GM18508 (cell line): ENCODE measurements around the gene CNNM3.

ENCODE experiments used
- ATAC-seq: cut with Tn5 transposase; IDR thresholded peaks from one replicate; pipeline ENCODE4 v1.9.1; 2021; ENCODE audit warnings: moderate number of reproducible peaks; ENCODE audit not compliant: insufficient read depth, unreplicated experiment

Gene CNNM3

DNA sequence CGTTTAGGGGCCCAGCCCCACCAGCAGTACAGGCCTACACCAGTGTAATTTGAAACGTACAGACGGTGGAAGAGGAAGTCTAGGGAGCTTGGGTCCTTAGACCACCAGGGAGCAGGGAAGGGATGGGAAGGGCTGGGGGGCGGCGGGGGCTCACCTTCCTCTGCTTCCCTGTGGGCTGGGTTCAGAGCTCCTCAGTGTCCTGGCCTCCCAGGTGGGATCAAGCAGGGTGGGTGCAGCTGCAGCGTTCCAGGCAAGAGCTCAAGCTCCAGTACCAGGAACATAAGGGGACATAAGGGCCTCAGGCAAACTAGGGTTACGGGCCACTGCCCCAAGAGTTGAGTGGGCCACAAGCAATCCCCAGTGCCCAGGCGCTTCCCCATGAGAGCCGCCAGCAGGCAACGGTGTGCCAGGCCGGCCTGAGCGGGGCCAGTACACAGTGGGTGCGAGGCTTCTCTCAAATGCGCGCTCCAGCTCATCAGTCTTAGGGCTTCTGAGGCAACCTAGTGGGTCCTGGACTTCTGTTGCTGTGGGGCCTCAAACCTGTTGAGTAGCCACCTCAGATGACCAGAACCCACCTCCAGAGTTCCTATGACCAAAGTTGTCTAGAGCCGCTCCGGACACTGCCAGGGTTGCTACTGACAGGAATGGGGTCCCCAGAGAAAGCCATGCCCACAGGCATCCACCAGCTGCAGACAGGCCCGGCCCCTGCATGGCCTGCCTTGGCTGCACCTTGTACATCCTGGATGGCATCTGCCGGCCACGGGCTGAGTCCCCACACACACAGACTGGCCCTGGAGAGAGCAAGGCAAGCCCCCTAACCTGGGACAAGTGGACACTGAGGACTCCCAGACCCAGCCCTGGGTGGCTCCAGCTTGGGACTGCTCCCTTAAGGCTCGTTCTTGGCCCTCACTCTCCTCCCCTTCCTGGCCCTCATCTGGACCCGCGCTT, 22.6 kb downstream of the CNNM3 start:
- no peak for ATAC-seq

DNA sequence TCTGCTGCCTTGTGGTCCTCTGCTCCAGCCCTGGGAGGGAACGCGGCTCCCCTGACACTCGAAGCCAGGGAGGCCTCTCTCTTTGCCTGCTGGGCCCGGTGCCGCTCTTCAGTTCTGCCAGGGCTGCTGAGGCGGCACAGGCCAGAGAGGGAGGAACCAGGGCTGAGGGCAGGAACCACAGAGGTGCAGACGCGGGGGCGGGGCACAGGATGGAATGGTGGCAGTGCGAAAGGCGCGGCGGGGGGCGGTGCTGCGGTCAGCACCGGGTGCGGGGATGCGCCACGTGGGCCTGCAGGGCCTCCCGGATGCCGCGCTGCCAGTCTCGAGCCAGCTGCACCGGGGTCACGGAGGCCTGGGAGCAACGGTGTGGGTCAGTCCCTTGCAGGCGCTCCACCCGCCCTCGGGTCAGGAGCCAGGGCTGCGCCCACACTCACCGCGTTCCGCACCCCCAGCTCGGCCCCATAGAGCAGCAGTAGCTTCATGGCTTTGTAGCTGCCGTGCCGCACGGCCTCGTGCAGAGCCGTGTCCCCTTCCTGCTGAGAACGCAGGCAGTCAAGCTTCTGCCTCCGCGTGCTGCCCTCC, 23.3 kb downstream of the CNNM3 start:
- ATAC-seq: no peak

DNA sequence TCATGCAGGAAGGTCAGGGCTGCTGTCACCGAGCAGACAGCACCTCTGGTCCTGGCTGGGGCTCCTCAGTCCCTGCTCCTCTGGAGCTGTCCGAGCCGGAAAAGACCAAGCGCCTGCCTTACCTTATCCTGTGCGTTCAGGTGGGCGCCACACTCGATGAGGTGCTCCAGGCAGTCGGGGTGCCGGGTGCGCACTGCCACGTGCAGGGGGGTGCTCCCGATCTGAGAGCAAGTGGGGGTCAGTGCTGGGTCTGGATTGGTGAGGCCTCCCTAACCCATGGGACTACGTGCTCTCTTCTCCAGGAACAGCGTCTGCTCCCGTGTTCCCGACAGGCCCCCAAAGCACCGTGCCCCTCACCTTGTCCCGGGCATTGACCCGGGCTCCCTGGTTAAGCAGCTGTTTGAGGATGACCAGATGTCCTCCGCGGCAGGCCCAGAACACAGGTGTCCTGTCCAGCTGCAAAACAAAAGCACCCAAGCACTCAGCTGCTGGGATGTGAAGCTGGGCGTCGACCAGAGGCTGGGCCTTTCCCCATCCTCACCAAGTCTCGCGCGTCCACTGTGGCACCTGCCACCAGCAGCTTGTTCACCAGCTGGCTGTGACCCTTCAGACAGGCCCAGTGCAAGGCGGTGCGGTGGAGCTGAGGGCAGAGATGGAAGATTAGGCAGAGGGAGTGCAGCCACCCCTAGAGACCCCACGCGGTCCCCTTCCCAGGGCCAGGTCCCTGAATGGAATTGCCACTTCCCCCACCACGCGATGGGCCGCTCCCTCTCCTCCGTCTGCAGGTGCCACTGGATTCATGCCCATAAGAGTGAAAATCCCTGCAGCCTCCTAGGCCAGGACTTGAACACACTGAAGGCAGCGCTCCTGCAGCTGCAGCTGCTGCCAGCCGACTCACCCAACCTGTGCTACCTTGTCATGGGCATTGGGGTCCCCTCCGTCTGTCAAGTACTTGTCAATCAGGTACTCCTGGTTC, 24.1 kb downstream of the CNNM3 start:
- no peak for ATAC-seq

DNA sequence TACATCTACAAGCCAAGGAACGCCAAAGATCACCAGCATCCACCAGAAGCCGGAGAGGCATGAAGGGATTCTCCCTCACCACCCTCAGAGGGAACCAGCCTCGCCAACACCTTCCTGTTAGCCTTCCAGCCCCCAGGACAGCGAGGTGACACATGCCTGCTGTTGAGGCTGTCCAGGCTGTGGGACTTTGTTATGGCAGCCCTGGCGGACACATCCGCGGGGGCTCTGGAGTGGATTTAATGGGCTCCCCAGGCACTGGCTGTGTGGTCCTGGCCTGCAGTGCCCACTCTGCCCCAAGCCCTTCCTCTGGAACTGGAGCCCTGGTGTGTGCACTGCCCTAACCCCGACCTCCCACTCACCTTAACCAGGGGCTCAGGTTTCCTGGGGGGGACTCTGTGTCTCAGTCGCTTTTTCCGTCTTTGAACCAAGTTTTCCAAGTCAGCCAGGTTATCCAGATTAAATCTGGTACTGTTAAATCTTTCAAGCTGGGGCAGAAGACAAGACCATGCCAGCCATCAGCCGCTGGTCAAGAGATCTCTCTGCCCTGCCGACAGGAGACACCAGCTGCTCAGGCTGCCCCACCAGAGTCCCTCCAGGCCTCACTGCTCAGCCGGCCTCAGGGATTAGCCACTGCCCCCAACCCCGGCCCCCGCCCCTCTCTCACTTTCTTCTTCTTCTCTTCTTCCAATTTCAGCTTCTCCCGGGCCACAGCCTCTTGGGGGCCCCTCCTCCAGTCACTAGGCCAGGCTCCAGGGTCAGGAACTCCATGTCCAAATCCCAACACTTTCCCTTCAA, 25.8 kb downstream of the CNNM3 start:
- no peak for ATAC-seq

DNA sequence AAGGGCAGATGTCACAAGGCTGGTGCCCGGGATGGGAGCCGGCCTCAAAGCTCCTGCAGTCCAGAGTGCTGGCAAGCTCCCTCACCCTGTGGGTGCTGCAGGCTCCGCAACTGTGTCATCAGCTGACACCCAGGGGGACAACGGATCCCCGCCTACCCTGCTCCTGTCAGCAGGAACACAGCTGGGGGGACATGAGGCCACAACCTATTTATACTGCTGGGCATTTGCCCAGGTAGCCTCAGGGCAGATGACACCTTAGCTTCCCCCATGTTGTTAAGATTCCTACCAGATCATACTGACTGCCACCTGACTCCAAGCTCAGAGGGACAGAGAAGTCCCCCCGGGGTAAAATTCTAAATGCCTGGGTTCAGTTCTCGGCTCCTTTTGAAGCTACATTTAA, 26.5 kb downstream of the CNNM3 start:
- no peak for ATAC-seq

DNA sequence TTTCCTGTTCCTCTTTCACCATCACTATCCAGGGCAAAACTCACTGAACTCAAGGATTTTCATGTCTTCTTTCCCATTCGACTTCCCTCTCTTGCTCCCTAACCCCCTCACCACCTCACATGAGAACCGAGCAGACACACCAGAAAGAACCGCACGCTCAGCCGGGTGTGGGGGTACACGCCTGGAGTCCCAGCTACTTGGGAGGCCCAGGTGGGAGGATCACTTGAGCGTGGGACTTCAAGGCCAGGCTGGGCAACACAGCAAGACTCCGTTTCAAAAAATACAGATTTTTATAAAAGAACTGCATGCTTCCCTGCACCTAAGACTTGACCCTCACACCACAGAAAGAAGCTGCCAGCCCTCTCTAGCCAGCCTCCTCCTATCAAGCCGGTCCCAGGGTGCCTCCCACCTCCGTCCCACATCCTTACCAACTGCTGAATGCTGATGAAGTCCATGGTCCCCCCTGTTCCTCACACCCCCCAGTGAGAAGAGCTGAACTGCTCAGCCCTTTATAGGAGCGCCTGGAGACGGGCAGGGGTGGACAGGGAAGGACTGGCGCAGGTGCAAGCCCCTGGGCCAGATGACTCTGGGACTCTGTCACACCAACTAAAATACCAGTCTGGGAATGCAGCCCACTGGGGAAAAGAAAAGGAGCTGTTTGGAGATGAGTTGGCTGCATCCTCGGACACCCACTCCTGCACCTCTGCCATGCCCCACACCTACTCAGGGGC, 27.6 kb downstream of the CNNM3 start, which contains the start of gene ANKRD23:
ANKRD23 (minus strand) TSS at position 484 of the 731 bp plus-strand sequence; CDS start at position 455, 29 bp downstream.
- ATAC-seq: no peak

DNA sequence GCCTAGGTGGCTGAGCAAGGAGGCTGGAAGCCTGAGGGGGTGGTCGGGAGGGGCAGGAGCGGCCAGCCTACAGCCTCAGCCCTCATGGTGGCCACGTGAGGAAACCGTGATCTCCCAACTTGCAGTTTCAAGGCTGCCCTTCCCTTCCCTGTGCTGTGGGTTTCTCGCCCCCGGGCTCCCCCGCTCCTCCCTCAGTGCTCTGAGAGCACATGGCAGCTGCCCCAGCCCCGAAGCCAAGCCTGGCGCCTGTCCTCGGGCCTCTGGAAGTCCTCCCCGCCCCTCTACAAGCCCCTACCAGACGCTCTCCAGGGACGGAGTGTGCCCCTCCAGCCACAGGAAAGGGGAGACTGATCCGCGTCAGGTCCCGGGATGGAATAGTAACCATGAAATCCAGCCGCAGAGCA, 28.3 kb downstream of the CNNM3 start:
- ATAC-seq: no peak

DNA sequence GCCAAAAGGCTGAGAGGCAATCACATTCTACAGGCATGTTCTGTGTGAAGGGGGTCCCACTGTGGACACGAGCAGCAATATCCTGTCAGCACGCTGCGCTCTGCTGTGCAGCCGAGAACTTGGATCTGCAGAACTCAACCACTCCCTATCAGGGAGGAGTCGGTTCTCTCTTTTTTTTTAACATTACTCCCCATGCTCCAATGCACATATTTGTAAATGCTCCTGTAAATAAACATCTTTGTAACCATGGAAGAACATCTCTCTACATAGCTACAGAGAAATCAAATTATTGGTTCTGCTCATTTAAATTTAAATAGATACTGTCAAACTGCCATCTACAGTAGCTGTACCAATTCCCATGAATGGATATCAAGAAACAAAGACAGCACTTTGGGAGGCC, 30.8 kb downstream of the CNNM3 start:
- ATAC-seq: no peak

DNA sequence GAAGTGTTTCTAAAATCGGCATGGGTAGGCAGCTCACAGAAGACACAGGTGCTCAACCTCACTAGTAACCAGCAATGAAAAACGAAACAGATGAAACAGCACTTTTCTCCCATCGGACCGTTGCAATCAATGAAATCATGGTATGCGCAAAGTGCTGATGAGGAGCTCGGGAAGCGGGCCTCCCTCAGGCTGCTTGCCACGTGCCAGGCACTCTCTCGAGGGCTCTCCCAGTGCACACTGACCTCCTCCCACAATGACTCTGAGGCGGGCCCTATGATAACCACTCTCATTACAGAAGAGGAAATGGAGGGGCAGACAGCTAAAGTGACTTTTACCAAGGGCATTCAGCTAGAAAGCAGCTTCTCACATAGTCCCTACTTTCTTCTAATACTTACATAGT, 31.5 kb downstream of the CNNM3 start:
- ATAC-seq: no peak

DNA sequence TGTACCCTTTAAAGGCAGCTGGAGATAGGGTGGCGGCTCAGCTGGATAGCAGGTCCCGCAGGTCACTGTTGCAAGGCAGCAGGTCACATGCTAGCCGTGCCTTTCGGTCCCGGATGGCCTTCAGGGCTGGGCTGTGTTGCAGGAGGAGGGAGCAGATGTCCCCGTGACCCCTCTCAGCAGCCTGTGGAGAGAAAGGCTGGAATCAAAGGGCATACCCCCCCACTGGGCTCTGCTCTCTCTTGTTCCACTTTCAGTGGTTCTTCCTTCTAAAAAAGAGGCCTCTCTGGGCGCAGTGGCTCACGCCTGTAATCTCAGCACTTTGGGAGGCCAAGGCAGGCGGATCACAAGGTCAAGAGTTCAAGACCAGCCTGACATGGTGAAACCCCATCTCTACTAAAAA, 32.2 kb downstream of the CNNM3 start:
- ATAC-seq: no peak

DNA sequence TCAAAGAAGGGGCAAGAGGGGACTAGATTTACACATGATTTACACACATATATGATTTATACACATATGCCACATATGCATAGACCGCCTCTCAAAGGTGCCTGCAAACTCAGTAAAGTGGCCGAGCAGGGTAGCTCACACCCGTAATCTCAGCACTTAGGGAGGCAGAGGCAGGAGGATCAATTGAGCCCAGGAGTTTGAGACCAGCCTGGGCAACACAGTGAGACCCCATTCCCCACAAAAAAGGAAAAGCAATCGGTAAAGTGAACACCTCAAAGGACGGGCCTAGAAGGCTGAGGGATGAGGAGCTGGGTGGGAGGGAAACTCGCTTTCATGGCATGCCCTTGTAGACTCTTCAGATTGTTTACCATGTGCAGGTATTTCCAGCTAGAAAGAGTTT, 36.6 kb downstream of the CNNM3 start:
- ATAC-seq: no peak

DNA sequence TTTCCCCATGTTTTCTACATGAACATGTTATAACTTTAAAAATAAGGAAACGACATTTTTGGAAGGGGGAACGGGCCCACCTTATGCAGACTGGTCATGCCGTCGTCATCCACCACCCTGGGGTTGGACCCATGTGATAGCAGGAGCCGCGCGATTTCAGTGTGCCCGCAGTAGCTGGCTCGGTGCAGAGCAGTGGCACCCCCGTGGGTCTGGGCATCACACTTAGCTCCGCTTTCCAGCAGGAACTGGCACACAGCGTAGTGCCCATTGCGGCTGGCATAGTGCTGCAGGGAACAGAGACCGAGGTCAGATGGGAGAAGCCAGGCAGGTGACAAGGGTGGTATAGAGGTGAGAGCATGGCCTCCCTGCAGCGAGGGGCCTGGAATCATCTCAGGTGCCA, 37.3 kb downstream of the CNNM3 start:
- ATAC-seq: no peak

DNA sequence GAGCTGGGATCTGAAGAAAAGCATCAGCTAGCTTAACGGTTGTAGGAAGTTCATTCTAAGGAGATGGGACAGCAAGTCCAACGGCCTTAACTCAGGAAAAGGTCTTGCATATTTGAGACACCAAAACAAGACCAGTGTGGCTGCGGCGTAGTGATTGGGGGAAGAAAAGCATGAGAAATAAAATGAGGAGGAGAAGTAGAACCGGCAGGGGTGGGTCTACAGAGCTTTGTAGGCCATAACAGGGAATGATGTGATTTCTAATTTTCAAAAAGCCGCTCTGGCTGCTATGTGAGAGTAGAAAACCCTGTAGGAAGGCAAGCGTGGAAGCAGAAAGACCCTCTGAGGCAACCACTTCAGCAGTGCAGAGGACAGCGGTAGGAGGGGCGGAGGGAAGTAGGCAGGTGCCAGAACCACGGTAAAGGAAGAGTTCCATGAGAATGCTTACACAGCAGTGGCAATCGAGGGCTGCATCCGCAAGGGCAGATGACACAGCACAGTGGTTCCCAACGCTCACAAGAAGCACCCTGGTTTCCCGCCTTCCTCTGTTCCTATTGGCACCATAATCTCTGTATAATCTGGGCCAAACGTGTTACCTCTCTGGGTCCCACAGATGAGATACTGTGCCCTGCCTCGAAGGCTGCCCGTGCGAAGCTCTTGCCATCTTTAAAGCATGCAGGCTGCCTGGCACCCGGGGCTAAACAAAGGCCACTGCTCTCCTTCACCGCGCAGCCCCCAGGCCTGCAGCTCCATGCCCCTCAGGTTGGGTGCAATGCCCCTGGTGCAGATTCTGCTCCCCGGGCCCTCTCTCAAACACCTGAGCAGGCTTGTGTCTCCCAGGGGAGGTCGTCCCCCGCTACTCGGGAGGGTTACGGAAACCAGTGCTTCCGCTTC, 41.0 kb downstream of the CNNM3 start:
- no peak for ATAC-seq

DNA sequence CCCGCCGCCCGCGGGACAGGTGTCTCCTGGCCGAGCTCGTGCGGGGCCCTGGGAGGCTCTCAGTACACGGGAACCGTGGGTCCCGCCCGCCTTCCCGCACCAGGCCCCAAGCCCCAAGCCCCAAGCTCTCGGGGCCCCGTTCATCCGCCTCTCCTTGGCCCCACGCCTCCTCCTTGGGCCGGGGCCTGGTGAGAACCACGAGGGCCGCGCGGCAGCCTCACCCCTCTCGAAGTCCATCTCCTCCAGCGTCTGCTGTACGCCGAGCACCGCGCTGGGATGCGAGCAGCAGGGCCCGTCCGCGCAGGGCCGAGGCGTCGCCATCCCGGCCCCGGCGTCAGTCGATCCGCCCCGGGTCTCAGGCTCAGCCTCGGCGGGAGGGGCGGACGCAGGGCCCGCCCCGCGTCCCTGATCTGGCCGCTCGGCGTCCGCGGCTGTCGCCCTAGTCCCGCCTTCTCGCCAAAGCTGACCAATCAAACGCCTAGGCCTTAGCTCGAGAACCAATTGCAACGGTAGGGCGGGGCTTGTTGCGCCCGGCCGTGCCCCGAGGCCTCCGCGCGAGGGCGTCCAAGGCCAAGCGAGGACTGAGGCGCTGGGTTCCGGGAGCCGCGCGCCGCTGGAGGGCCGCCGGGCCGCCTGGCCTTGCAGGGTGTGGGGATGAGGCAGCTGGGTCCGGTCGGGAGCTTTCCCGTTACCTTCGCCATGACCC, 41.8 kb downstream of the CNNM3 start, which contains the start of gene ANKRD39:
ANKRD39 (minus strand) TSS at position 350 of the 706 bp plus-strand sequence; CDS start at position 321, 29 bp downstream.
- ATAC-seq: peak; percentile 85

DNA sequence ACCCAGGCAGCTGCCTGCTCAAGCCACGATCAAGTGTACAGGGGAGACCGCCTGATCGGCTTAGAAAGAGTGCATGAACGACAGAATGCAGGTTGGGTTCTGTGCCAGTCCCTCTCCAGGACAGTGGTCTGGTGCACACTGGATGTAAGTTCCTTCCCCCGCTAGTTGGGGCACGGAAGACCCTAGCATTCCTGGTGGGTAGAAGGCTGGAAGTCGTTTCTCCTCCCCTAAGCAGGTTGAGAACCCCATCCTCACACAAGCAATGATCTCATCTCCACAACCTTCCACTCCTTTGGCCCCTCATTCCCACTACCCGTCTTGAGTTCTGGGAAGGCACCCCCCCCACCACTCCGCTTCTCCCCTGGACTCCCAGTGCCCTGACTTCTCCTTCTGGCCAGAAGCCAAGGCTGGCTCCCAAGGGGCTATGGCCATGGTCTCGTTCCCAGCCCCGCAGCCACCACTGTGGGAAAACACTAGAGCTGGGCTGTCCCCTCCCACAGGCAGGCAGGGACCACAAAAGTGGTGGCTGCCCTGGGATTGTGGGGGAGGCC, 43.1 kb downstream of the CNNM3 start:
- no peak for ATAC-seq

DNA sequence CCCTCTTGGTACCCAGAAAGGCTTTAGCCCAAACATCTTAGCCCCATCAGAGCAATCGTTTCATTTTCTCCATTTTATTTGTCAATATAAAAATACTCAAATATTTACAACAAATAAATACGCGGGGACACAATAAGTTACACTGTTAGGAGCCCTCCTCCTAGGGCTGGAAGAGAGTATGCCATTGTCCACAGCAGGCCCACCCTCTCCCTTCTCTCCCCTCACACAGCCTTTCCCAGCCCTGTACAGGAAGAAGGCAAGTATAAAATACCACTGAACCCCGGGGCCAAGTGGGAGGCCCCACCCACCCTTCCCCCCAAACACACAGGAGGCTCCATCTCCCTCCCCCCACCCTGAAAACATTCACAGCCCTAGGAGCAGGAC, 43.6 kb downstream of the CNNM3 start:
- no peak for ATAC-seq
